GM19395 (cell line): Measurements from ENCODE around the gene RNF7.
"Not testable (repeated sequence)": the region's sequence is repeated elsewhere in the genome, so short reads cannot be mapped to it uniquely, and the experiment has no call there.

Experiments used
- ATAC-seq: cut with Tn5 transposase; IDR thresholded peaks from one replicate; pipeline ENCODE4 v1.9.1; 2021; ENCODE audit warnings: mild to moderate bottlenecking, moderate library complexity; ENCODE audit not compliant: unreplicated experiment

The RNF7 gene

GRCh38 chr3:141738022-141738890 lies at the start of gene RNF7:
TSS of gene RNF7 (plus strand) at chr3:141738298. CDS start at chr3:141738342, 44 bp downstream.
- ATAC-seq, result peak; percentile 92

- ATAC-seq, result no peak
These were observed 47.5 kb upstream of the RNF7 start for GRCh38 chr3:141690431-141691072.

- ATAC-seq, result not testable (repeated sequence)
These were observed 46.6 kb upstream of the RNF7 start for GRCh38 chr3:141691471-141691870.

GRCh38 chr3:141692973-141693372 lies 45.1 kb upstream of the RNF7 start:
- not testable (repeated sequence) for ATAC-seq

- no peak for ATAC-seq
These were observed 38.8 kb upstream of the RNF7 start for GRCh38 chr3:141699324-141699723.

GRCh38 chr3:141699897-141700296 lies 38.2 kb upstream of the RNF7 start:
- no peak for ATAC-seq

- not testable (repeated sequence) for ATAC-seq
These were observed 34.7 kb upstream of the RNF7 start for GRCh38 chr3:141703367-141703766.

- no peak for ATAC-seq
These were observed 30.3 kb upstream of the RNF7 start for GRCh38 chr3:141707741-141708203.

GRCh38 chr3:141708367-141708766 lies 29.7 kb upstream of the RNF7 start:
- no peak for ATAC-seq

- ATAC-seq, result no peak
These were observed 28.9 kb upstream of the RNF7 start for GRCh38 chr3:141709126-141709770.

GRCh38 chr3:141710121-141710520 lies 28.0 kb upstream of the RNF7 start:
- ATAC-seq, result no peak

GRCh38 chr3:141710888-141711616 lies 27.0 kb upstream of the RNF7 start:
- ATAC-seq, result no peak

- no peak for ATAC-seq
These were observed 23.4 kb upstream of the RNF7 start for GRCh38 chr3:141714671-141715070.

GRCh38 chr3:141722081-141722480 lies 16.0 kb upstream of the RNF7 start:
- ATAC-seq, result no peak

- no peak for ATAC-seq
These were observed 15.4 kb upstream of the RNF7 start for GRCh38 chr3:141722648-141723047.

- no peak for ATAC-seq
These were observed 14.8 kb upstream of the RNF7 start for GRCh38 chr3:141723255-141723654.

GRCh38 chr3:141724186-141724585 lies 13.9 kb upstream of the RNF7 start:
- no peak for ATAC-seq

GRCh38 chr3:141725036-141725435 lies 13.1 kb upstream of the RNF7 start:
- ATAC-seq, result no peak

GRCh38 chr3:141726483-141726882 lies 11.6 kb upstream of the RNF7 start:
- ATAC-seq, result no peak

- no peak for ATAC-seq
These were observed 9.7 kb upstream of the RNF7 start for GRCh38 chr3:141728355-141728892.

- ATAC-seq, result no peak
These were observed 8.9 kb upstream of the RNF7 start for GRCh38 chr3:141729240-141729639.
